NCI-H128 (cell line): ENCODE data around the gene SYNE1.
"Not testable (repeated sequence)": the region's sequence is repeated elsewhere in the genome, so short reads cannot be mapped to it uniquely, and the experiment has no call there.

Source experiments
- DNase-seq: peaks from one replicate; lab custom pipeline; 2025; ENCODE audit not compliant: unreplicated experiment; lab: John Stamatoyannopoulos, UW

Gene SYNE1, protein sequence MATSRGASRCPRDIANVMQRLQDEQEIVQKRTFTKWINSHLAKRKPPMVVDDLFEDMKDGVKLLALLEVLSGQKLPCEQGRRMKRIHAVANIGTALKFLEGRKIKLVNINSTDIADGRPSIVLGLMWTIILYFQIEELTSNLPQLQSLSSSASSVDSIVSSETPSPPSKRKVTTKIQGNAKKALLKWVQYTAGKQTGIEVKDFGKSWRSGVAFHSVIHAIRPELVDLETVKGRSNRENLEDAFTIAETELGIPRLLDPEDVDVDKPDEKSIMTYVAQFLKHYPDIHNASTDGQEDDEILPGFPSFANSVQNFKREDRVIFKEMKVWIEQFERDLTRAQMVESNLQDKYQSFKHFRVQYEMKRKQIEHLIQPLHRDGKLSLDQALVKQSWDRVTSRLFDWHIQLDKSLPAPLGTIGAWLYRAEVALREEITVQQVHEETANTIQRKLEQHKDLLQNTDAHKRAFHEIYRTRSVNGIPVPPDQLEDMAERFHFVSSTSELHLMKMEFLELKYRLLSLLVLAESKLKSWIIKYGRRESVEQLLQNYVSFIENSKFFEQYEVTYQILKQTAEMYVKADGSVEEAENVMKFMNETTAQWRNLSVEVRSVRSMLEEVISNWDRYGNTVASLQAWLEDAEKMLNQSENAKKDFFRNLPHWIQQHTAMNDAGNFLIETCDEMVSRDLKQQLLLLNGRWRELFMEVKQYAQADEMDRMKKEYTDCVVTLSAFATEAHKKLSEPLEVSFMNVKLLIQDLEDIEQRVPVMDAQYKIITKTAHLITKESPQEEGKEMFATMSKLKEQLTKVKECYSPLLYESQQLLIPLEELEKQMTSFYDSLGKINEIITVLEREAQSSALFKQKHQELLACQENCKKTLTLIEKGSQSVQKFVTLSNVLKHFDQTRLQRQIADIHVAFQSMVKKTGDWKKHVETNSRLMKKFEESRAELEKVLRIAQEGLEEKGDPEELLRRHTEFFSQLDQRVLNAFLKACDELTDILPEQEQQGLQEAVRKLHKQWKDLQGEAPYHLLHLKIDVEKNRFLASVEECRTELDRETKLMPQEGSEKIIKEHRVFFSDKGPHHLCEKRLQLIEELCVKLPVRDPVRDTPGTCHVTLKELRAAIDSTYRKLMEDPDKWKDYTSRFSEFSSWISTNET (N-terminal part only)

DNA sequence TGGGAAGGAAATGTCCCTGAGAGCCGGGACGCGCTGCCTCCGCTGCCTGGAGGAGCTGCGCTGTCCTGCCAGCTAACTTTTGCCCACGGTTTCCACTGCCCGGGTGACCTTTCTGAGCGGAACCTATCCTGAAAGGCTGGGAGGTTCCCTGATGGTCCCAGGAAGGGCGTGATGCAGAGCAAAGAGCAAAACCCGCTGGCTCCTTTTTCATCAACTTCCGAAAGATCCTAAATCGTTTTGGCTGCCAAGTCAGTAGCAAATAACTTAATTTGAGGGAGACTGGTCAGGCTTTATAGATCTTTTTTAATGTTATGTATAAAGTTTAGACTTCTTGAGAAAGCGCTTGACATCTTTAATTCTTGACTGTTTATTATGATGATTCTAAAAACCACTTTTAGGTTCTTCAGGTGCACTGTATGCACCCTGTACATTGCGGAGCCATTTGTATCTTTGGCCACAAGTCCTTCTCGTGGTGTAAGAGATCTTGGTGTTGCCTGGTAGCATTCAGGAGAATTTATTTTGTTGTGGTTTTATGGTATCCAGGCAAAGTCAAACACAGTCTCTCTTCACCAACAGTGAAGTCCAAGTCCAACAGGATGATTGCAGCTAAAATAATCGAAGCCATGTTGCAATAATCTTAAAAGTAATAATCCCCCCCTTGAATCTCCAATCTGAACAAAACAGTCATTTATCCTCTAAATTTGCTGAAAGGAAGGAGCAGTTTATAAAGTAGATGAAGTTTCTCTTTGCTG, at the start of gene SYNE1:
Gene SYNE1, minus strand, starts transcription at position 67 of the 752 bp plus-strand sequence. CDS start 9,031 bp downstream, outside the sequence.
- DNase-seq = no peak

DNA sequence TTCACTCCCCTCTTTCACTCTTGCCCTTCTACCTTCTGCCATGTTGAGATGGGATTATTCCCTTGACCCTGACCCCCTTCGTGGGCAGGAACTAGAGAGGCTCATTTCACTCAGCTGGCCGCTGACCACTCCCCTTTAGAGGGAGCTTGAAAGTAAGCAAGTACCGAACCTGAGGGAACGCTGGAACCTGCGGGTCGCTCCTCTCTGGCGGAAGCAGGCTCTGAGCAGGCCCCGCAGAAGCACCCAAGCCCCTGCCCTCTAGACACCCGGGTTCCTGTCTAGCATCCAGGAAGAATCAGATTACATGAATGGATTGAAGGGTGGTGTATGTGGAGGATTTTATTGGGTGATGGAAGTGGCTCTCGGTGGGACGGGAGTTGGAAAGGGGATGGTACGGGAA, 48.7 kb upstream of the SYNE1 start:
- DNase-seq = no peak

DNA sequence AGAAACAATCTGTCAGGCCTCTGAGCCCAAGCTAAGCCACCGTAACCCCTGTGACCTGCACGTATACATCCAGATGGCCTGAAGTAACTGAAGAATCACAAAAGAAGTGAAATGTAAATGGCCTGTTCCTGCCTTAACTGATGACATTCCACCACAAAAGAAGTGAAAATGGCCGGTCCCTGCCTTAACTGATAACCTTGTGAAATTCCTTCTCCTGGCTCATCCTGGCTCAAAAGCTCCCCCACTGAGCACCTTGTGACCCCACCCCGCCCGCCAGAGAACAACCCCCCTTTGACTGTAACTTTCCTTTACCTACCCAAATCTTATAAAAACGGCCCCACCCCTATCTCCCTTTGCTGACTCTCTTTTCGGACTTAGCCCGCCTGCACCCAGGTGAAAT, 45.8 kb upstream of the SYNE1 start:
- not testable (repeated sequence) for DNase-seq

DNA sequence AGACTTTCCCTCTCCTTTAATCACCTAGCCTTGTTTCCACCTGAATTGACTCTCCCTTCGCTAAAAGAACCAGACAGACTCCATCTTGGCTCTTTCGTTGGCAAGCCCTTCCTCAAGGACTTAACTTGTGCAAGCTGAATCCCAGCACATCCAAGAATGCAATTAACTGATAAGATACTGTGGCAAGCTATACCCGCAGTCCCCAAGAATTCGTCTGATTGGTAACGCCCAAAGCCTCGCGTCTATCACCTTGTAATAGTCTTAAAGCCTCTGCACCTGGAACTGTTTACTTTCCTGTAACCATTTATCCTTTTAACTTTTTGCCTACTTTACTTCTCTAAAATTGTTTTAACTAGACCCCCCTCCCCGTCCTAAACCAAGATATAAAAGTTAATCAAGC, 45.0 kb upstream of the SYNE1 start:
- no peak for DNase-seq

DNA sequence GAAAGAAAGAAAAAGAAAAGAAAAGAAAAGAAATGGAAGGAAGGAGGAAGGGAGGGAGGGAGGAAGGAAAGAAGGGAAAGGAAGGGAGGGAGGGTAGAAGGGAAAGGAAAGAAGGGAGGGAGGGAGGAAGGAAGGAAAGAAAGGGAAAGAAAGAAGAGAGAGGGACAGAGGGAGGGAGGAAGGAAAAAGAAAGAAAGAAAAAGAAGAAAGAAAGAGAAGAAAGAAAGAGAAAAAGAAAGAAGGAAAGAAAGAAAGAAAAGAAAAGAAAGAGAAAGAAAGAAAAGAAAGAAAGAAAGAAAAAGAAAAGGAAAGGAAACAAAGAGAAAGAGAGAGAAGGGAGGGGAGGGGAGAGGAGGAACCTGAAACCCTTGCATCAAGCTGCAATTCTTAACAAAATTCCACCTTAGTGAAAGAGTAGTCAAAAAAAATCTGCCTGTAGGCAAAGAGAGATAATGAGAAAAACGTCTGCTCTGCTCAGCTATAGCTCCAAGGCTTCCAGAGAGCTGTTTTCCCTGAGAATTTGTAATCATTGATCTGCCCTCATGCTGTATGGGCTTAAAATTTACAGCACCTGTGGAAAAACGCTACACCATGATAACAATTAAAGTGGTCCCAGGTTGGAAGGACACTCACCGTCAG, 43.8 kb upstream of the SYNE1 start:
- DNase-seq = no peak

DNA sequence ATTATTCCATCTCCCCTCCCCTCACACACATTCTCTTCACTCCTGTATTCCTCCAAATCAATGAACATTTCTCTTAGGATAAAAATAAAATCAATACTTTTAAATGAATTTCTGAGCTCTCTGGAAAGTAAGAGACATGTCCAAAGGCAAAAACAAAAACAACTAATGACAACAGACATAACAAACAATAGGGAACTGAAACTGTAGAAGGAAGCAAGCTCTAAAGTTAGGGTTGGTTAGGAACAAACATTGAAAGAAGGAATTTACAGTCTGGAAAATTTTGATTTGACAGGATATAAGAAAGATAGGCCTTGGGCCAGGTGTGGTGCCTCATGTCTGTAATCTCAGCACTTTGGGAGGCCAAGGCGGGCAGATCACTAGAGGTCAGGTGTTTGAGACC, 43.0 kb upstream of the SYNE1 start:
- DNase-seq = no peak

DNA sequence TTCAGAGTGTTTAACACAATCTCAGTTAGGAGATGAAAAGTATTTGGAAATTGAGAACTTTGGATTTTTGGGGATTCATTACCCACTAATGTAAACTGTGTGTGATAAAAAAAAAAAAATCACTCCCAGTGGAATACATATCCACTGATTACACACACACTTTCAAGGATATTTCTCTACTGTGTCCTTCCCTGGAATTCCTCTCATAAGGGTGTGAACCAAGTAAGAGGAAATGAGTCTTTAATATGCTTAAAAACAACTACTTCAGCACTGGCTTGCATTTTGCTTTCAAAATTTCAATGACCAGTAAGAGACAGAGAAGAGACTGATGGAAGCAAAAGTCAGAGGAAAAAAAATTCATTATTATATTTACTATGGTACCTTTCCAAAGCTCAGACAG, 36.1 kb upstream of the SYNE1 start:
- DNase-seq = no peak

DNA sequence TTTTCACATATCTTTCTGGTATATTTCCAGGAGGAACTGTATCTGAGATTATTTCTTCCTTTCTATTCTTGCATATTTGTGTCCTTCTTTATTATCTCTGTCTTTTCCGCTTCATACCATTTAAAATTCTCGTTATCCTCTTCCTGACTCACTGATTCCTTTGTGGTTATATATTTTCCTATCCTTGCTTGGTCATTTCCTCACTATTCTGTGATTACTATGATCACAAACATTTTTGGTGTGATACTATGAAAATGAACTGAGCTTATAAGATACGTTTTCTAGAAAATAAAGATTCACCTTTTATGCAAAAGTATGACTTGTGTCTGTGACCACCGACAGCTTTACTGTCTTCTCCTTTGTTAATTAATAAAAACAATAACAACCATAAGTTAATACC, 34.0 kb upstream of the SYNE1 start:
- DNase-seq = no peak

DNA sequence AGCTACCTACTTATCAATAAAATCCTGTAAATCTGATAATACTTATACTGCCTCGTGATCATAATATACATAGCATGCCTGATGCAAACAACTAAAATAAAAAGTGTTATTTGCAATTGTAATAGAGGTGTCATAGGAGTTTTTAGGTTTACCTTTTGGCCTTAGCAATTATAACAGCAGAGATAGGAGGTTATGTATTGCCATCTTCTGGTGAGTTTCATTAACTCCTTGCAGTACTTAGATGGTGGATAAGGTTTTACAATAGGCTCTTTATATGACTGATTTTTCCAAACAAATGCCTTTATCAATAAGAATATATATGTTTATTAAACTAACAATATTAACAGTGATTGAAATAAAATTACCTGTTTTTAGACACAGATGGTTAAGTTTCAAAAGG, 32.7 kb upstream of the SYNE1 start:
- DNase-seq = no peak

DNA sequence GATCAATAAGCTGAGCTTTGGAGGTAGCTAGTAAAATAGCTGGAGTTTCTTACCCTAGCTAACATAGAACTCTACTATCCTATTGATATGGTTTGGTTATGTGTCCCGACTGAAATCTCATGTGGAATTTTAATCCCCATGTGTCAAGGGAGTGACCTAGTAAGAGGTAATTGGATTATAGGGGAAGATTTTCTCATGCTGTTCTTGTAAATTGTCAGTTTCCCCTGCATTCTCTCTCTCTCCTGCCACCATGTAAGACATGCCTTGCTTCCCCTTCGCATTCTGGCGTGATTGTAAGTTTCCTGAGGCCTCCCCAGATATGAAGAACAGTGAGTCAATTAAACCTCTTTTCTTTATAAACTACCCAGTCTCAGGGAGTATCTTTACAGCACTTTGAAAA, 24.6 kb upstream of the SYNE1 start:
- no peak for DNase-seq

DNA sequence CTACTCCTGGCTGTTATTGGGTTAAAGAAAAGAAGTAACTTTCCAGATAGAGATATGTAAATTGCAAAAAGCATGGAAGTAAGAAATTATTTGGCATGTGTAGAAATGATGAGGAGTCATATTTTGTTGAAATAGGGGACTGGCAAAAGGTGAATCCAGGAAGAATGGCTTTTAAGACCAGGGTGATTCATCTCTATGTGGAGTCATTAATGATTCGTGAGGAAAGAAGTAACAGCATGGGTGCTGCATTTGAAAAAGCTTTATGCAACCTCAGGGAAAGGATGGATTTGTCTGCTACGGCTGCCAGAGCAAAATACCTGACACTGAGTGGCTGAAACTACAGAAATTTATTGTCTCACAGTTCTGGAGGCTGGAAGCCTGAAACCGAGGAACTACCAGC, 14.8 kb upstream of the SYNE1 start:
- no peak for DNase-seq

DNA sequence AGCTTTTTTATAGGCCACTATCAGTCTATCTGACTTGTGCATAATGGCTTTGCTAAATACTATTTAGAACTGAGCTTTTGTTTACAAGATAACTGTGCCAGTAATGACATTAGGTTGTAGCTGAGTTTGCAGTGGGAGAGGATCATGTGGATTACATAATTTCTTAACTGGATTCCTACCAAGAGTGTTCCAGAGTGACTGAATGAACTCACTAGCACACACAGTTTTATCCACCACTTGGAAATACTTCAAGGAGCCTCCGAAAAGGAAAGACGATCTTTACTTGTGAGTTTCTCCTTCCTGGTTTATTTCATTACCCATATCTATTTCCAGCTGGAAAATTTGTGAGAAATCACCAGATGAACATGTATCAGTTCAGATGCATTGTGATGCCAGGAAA, 10.9 kb upstream of the SYNE1 start:
- no peak for DNase-seq

DNA sequence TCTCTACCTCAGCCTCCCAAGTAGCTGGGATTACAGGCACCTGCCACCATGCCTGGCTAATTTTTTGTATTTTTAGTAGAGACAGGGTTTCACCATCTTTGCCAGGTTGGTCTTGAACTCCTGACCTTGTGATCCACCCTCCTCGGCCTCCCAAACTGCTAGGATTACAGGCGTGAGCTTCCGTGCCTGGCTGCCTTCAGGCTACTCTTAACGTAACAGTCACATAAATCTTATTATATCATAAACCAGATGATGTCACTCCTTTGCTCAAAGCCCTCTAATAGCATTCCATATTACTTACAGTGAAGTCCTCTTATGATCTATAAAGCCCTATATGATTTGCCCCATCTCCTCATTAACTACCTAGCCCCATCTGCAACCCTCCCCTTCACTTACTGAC, 9.6 kb upstream of the SYNE1 start:
- DNase-seq = not testable (repeated sequence)

DNA sequence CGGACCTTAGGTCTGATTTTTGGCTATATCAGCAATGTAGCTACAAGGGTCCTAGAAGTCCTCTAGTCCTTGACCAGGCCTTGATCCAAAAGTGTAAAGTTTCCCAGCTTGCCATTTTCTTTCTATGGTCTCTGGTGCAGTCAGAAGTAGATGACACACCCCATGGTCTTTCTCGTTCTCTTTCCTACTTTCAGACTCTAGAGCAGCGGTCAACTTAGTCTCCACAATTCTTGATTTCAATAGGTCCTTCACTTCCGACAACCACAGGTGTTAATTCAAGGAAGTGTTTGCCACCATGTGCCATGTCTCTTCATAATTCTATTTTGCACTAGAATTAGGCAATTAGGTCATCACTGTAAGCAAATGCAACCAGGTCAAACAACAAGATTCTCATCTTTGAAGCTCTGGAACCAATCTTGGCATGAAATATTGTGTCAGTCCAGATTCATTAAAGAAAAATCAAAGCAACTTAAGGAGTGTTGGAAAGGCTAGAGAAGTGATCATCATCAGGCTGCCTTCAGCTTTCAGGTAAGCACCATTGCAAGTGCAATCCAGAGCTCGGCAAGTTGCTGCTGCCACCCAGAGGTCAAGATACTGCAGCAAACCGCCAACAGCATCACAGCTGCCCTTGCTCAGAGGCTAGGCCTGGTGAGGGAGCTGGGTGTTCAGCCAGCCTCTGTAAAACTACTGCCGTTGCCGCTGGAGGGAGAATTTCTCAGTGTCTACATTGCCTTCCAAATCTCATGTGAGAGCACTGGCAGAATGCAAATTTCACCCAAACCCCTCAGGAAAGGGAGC, 5.6 kb upstream of the SYNE1 start:
- no peak for DNase-seq

DNA sequence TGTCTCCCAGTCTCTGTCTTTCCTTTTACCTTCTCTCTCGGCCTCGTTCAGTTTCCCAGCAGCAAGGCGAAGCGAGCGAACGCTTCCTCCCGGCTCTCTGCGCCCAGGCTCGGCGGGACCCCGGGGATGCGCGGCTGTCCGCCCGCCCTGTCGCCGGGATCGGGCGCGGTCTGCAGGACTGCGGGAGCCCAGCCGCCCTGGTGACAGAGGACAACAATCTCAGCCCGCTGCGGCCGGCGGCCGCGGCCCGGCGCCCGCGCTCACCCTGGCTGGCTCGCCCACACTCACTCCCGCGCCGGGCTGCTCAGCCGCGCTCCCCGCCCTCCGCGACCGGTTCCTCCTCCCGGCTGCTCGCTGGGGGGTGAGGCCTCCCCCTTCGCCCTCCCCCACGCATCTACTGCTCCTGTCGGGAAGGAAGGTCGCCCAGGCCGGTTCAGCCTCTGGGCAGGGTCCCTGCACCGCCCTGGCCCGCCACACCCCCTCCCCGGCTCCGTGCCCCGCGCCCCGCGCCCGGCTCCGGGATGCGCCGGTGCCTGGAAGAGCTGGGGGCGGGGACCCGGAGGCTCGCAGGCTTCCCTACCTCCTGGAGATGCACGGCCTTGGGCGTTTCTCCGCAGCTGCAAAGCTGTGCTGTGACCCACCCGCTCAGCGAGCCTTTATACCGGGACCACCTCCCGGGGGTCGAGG, 410 bp downstream of the SYNE1 start:
- DNase-seq = no peak

DNA sequence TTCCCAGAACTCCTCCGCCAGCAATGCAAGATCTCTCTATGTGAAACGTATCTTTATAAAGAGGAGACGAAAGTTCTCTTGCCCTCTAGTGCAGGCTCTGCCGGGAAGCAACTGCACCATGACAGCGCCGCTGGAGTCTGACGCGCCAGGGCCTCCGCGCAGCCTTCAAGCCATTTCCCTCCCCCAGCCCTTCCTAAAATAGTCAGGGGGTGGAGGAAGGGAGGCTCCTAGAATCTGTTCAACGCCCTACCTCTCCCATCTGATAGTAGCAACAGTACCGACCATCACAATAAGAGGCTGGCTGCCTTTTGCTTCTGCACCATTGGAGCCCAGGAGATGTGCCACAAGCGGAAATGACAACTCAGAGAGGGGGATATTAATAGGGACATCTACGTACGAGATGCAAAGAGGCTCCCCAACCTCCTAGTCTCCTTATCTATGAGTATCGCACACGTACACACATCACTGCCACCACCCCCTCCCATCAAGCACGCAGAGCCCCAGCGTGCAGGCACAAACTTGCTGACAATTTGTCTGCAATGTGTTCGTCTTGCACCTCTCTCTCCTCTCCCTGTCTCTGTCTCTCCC, 1.0 kb downstream of the SYNE1 start:
- no peak for DNase-seq

DNA sequence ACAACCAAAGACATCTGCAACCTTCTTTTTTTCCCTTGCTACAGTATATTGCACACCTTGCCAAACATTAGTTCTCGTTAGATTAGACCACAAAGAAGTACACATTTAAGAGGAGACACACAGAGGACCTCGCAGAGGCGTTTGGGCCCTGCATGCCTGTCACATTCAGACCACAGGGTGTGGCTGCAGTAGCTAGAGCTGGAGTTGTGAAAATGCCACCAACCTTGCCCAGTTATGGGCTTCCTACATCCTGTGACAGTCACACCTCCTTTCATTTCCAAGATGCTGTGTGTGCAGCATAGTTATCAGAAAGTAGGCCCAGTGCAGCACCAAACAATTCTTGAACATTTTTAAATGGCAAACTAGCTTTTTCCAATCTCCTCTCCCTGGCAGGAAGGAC, 2.4 kb downstream of the SYNE1 start:
- no peak for DNase-seq

DNA sequence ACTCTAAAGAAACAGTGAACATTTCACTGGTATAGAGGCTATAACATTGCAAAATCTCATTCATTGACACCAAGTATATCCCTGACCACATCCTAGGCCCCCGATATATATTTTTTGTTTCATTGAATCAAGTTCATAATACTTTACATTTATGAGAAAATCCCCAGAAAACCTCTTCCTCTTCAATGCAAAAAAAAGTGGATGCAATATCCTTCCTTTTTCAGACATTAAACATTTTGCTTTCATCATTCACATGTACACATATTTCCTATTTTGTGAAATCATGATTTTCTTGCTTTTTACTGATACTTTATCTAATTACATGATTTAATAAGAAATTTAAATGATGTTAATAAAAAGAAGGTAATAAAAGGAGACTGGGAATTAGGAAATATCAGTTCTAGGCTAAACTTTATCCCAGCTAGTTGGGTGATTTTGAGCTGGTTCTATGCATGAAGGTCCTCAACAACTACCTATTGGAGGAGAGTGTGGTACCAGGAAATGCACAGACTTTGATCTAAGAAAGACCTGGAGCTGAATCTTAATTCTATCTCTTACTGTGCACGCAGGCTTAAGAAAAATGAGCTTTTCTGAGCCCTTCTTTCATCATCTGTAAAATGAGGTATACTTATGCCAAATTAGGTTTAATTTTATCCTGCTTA, 4.9 kb downstream of the SYNE1 start:
- DNase-seq = no peak
